GM12865 (cell line): ENCODE results near the gene QSOX2.

Experiments used
- DNase-seq: peaks from one replicate; pipeline ENCODE4 v3.0.0; 2010; ENCODE audit warnings: low read depth
- H3K4me3 ChIP-seq: 2 replicates; pipeline ENCODE4 v1.5.1; 2011; ENCODE audit warnings: mild to moderate bottlenecking, low read depth, low read length, control low read depth
- TF ChIP-seq, protein P1 (sequence below): IDR thresholded peaks from 2 replicates; pipeline ENCODE4 v1.5.1; 2011; ENCODE audit warnings: low read length, control low read depth, low read depth, inconsistent platforms; ENCODE audit not compliant: insufficient read depth; ENCODE audit errors: missing control alignments

Gene QSOX2

DNA sequence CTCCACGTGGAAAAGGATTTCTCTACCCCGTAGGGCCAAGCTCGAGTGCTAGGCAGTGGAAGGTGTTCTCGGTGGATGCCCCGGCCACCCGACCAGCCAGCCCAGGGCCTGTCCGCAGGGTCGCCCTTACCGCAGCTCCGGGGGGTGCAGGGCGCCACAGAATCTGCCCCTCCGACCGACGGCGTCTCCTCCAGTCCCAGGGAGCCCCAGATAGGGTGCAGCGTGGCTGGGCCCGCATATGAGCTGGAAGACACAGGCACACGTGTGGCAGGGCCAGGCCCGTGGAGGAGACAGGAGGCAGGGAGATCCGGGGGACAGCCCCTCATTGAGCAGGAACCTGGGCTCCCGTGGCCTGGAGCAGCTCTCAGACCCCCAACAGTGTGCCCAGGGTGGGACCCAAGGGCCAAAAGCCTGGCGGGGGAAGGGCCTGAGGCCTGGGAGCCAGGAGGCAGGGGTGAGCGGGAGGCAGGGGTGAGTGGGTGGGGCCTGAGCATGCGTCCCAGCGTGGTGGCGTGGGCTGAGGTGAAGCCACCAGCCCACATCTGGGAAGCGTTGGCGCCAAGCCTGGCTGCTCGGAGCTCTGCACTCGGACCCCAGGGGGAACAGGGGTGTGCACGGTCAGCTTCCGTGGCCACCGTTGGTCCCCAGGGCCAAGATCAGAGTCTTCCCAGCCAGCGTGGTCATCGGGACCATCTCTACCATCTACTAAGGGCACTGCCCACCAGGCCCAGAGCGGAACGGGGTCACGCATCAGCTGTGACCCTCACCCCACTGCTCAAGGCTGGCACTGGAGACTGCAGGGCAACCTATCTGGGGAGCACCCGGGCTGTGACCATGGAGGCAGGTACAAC lies 36.0 kb upstream of the QSOX2 start:
- H3K4me3 ChIP-seq, result no peak overlapping the region
- TF ChIP-seq, protein P1, sequence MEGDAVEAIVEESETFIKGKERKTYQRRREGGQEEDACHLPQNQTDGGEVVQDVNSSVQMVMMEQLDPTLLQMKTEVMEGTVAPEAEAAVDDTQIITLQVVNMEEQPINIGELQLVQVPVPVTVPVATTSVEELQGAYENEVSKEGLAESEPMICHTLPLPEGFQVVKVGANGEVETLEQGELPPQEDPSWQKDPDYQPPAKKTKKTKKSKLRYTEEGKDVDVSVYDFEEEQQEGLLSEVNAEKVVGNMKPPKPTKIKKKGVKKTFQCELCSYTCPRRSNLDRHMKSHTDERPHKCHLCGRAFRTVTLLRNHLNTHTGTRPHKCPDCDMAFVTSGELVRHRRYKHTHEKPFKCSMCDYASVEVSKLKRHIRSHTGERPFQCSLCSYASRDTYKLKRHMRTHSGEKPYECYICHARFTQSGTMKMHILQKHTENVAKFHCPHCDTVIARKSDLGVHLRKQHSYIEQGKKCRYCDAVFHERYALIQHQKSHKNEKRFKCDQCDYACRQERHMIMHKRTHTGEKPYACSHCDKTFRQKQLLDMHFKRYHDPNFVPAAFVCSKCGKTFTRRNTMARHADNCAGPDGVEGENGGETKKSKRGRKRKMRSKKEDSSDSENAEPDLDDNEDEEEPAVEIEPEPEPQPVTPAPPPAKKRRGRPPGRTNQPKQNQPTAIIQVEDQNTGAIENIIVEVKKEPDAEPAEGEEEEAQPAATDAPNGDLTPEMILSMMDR, result no peak
- no peak for DNase-seq

DNA sequence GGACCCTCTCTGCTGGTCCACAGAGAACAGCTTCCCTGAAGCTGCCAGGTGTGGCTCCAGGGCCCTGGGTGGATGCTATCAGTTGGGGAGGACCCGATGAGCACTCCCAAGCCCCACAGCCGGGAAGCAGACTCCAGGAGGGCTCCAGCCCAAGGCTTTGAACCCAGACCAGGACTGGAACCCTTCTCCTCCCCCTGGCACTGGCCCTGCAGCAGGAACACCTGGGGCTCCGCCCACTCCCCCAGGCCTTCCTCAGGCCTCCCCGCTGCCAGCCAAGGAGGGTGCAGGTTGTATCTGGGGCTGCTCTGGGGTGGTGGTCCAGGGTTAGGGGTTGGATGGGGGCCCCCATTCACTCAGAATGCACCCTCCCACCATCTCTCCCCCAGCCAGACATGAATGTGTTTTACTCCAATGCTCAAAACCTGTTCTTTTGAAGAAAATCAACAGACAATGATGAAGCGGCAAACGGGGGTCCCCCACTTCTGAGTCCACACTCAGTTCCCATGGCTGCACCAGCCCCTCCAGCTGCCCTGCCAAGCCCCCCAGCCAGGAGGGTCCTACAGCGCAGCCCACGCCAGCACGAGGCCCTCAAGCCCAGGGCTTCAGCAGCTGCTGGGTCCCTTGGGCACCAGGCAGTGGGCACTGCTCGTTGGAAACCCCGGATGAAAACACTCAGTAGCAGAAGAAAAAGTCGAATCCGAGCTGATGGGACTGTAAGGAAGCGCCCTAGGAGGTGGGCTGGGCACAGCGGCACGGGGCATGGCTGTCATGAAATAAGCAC lies 35.1 kb upstream of the QSOX2 start:
- TF ChIP-seq, protein P1, result no peak

DNA sequence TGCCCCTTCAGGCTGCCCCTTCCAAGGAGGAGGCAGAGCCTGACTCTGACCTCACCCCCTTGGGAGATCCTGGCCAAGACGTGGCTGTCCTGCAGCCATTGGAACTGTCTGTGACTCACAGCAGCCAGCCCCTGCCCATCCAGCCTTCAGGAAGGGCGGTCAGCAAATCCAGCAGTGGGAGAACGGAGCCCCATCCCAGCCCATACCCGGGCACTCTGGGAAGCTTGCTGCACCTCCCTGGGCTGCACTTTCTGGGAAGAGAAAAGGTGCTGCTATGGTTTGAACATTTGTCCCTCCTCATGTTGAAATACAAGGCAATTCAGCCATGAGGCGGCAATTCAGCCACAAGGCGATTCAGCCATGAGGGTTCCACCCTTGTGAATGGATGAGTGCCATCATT lies 33.9 kb upstream of the QSOX2 start:
- TF ChIP-seq, protein P1, result no peak
- H3K4me3 ChIP-seq, result no peak overlapping the region
- DNase-seq, result no peak

More for the DNA sequence above, 35.1 kb upstream of the QSOX2 start:
- no peak for DNase-seq
- H3K4me3 ChIP-seq, result no peak overlapping the region

DNA sequence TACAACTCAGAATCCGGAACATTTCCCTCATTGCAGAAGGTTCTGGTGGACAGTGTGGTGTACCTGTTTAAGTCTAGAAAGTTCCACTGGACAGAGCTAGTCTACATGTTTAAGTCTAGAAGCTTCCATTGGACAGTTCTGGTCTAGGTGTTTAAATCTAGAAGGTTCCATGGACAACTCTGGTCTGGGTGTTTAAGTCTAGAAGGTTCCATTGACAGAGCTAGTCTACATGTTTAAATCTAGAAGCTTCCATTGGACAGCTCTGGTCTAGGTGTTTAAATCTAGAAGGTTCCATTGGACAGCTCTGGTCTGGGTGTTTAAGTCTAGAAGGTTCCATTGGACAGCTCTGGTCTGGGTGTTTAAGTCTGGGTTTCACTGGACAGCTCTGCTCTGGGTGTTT lies 33.3 kb upstream of the QSOX2 start:
- H3K4me3 ChIP-seq, result no peak overlapping the region
- DNase-seq, result no peak
- TF ChIP-seq, protein P1, result no peak

DNA sequence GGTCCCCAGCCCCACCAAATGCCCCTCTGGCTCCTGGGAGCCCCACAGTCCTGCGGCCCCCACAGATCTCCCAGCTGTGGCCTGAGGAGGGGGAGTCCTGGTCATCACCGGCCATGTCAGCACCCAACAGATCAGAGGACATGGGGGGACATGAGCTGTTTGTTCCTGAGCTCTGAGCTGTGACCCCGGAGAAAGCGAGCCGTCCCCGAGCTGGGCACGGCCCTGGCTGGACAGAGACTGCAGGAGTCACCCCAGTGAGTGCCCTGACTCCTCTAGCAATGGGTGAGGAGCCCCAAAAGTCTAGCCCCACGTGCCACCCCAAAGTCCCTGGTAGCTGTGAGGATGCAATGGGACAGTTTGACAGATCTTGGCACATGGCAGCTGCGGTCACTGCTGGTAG lies 32.6 kb upstream of the QSOX2 start:
- TF ChIP-seq, protein P1, result no peak
- no peak for DNase-seq
- no peak overlapping the region for H3K4me3 ChIP-seq

DNA sequence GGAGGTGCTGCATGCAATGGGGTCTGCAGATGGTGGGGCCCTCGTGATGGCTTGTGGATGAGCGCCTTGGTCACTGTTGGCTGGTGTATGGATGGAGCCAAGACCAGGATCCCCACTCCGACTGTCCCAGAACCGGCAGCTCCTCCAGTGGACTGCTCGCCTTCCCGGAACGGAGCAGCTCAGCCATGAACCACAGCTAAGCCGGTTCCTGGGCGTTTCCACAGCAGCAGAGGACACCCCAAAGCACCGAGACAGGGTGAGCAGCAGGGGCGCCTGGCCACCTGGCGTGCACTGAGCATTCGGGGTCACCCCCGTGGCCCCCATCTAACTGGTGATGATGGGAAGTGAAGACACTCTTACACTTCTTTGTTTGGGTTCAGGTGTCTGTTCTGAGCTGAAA lies 32.1 kb upstream of the QSOX2 start:
- no peak for DNase-seq
- H3K4me3 ChIP-seq, result no peak overlapping the region
- TF ChIP-seq, protein P1, result no peak
